DMS53 treated with DMSO at 0.1 percent for 48 hours (cell line): ENCODE results near the gene HOXA13.

Experiments used
- DNase-seq: peaks from one replicate; lab custom pipeline; 2025; ENCODE audit not compliant: unreplicated experiment; lab: John Stamatoyannopoulos, UW

Gene HOXA13

DNA sequence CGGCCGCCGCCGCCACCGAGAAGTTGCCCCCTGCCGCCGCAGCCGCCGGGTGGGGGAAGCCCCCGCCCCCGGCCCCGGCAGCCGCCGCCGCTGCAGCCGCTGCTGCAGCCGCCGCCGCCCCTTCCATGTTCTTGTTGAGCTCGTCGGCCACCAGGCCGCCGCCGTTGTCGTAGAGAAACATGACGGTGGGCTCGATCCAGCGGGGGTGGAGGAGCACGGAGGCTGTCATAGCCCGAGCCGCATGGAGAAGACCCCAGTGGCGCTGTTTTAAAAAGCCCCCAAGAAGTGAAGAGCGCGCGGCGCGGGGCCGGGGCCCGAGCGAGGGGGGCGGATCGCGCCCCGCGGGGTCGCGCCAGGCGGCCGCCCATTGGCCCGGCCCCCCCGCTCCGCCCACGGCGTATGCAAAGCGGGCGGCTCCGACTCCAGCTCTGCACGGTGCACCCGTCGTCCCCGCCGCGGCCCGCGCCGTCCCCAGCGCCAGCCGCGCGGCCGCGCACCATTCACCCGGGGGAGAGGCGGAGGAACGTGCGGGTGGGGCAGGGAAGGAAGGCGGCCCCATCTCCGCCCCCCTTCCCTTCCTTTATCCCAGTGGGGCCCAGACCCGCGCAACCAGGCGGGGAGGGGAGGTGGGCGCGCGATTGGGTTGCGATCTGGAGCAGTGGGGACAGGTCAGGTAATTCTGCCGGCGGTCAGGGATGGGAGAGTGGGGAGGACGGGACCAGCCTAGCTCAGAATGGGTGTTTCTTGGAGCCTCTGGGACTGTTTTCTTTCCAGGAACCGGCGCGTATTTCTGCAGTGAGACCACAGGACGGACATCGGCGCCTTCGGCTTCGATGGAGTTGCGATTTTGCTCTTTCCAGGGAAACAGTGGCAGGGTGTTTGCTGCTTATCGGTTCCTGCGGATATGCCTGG, at the start of gene HOXA13:
TSS of gene HOXA13 (minus strand) at position 243 of the 912 bp plus-strand sequence. CDS start at position 229, 14 bp downstream.
- DNase-seq, result peak; percentile 43

DNA sequence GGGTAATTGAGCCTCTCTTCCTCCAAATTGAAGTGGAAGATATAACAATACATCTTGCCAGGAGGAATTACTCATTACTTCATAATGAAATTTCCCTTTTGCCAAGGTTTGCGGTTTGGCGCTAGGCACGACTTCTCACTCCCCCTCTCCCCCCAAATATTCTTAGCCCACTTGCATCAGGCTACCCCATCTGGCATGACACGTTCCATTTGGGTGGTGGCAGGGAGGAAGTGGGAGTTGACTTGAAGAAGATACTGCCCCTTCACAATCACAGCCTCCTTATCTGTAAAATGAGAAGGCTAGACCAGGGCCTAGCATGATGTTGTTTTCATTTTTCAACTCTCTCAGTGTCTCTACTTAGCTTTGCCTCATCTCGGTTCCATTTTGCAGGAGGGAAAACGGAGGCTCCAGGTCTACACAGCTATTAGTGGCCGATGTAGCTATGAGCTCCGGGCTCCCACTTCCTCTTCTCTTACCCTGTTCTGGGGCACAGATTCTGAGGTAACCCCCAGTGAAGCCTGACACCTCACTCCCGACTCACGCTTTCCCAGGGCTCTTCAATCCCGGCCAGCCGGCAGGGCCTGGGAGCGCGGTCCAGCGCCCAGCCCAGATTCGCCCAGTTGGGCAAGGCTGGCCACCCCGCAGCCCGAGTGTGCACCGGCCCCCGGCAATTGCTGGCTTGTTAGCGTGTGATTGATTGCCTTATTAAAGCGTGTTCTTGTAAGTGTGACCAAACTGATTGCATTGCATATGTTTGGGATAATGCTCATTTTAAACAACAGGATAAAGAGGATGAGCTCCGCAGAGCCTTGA, 49.2 kb upstream of the HOXA13 start:
- no peak for DNase-seq

DNA sequence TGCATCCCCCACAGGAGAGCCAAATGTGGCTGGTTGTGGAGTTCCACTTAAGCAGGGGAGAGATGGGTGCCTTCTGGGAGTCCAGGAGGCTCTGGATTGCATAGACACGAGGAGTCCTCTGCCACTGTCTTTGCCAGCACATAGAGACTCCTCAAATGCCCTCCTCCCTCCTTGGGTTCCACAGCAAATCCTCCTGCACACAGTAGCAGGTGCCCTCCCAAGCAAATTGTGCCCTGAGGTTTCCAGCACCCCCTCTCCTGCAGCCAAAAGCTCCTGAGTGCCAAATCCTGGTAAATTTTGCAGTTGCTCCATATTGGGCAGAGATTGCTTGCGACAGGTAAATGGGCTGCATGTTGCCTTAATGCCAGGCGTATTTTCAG, 48.5 kb upstream of the HOXA13 start:
- no peak for DNase-seq

DNA sequence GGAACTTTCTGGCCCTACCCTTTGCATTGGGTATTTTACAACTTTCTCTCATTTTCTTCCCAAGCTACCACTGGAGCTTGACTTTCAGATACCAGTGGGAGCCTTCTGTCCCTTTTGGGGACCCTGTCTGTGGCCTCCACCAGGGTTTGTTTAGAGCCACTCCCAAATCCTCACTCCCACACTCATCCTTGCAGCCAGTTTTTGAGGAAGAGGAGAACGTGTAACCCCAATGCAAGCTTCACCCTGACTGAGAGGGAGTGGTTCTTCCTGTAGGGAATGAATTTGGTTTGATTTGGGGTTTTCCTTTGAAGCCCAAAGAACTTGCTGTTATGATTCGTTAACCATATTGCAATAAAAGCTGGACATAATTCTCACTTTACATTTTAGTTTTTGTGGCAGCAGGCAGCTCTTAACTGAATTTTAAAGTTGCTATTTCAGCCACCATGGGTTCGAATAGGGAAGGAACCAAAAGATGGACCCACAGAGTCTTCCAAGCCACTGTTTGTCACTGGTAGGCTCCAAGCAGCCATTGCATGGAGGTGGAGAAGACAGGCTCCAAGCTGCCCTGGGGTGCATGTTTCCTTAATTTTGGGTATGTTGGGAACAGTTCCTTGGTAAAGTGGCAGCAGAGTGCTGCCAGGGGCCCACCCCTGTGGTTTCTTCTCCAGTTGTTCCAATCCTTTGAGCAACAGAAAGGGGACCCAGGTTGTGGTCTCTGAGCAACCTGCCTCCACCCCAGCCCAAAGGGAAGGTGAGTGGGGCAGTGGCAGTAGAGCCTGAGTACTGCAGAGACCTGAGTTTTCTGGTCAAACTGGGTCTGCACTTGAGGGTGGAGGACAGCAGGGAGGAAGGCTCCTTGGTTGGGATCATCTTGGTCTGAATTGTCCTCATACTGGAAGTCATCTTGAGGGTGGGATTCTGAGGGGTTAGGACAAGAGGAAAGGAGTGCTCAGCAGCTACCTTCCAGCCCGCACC, 47.8 kb upstream of the HOXA13 start:
- no peak for DNase-seq

DNA sequence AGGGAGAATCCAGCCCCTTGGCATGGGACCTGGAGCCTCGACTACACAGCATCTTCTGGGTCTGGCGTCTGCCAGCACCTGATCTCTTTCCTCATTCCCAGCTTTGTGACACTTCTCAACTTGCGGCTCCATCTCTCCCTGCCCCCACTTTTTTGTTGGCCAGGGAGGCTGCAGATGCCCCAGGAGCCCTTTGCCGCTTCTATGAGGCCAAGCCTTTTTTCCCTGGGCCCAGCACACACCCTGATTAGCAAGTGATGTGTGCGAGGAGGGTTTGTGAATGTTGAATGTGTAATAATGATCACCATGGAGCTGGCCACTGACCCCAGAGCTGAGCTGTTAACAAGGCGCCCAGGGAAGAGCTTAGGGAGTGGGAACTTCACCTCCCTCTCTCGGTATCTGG, 47.1 kb upstream of the HOXA13 start:
- DNase-seq, result no peak

DNA sequence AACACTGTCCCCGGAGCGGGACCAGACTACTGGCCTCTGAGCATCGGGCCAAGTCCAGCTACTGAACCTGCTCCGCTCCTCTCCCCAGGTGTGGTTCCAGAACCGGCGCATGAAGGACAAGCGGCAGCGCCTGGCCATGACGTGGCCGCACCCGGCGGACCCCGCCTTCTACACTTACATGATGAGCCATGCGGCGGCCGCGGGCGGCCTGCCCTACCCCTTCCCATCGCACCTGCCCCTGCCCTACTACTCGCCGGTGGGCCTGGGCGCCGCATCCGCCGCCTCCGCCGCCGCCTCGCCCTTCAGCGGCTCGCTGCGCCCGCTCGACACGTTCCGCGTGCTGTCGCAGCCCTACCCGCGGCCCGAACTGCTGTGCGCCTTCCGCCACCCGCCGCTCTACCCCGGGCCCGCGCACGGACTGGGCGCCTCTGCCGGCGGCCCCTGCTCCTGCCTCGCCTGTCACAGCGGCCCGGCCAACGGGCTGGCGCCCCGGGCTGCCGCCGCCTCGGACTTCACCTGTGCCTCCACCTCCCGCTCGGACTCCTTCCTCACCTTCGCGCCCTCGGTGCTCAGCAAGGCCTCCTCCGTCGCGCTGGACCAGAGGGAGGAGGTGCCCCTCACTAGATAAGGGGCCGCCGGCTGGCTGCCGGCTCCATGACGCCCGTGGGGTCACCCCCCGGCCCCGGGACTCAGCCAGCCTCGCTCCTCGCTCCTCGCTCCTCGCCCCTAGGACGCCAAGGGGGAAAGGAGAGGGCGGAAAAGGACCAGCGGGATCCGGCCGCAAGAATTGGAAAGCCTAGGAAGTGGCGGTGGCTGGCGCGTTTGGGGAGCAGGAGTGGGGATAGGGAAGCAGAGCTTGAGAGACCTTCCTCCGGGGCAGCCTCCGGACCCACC, 46.2 kb upstream of the HOXA13 start:
- peak; percentile 47 for DNase-seq

DNA sequence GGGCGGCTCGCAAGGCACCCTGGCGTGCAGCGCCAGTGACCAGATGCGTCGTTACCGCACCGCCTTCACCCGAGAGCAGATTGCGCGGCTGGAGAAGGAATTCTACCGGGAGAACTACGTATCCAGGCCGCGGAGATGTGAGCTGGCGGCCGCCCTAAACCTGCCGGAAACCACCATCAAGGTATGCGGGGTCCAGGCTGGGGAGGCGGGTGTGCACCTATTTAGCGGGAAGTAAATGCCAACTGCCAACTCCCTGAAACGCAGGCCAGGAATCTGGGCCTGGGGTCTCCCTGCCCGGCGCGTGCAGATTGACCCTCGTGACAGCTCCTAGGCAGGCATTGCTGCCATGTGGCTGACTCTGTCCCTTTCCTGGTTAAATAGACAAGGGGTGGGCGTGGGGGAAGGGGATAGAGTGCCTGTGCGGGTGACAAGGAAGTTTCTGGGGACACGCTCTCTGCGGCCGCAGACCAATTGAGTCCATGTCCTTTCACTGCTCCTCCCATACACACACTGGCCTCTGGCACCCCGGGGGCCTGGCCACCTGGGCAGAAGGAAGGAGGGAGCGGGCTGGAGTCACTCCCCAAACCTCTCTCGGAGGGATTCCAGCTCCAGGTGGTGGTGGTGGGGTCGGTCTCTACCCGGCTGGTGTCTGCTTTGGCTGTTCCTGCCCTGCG, 45.4 kb upstream of the HOXA13 start:
- DNase-seq, result no peak

DNA sequence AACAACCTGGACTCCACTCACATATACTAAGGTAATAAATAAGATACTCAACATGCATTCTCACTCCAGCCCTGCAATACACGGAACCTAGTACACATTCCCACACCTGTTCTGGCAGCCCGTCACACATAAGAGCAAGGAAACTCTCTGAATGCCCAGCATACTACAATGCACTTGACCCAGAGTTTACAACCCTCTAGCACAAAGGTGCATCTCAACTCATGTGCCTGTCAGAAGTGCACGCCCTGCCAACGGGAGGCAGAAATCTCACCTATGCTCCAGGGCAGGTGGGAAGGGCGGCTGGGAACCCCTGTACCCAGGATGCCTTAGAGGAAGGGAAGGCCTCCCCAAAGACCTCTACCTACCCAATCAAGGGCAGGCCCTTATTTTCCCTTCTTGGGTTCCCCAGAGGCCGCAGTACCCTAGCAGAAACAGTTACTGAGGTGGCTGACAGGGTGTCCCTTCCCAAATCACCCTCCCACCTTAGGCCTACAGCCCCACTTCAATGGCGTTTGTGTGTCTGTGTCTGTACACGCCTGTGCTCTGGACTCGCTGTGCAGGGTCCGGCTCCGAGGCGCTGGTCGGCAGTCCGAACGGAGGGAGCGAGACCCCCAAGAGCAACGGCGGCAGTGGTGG, 44.7 kb upstream of the HOXA13 start:
- DNase-seq, result peak; percentile 56

DNA sequence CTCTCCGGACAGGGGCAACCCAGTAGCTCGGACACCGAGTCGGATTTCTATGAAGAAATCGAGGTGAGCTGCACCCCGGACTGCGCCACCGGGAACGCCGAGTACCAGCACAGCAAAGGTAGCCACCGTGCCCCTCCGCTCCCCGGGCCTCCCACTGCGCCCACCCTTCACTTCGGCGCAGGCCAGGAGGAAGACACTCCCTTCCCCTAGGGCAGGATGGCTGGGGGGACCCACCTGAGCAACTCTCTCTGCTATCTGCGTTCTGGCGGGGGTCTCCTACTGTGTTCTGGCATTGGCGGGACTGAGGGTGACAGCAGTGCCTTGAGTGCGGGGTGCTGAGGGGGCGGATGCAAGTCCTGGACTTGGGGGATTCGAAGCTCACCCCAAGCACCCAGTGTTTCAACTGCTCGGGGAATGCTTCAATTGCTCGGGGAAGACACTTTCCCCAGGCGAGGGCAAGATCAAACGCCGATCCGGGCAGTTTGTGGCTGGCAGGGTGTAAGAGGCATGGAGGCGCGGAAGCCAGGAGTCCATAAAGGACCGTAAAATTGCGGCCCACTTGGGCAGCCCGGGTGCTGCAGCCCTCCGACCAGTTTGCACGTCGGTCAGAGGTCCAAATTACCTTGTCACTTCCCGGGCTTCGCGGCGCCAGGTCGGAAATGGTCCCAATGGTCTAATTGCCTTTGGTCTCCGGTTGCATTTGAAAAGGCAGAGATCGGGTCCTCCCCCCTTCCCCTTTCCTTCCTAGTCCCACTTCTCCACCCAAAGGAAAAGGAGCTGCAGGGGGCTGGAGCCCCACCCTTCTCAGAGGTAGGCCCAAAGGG, 43.7 kb upstream of the HOXA13 start:
- DNase-seq, result no peak

DNA sequence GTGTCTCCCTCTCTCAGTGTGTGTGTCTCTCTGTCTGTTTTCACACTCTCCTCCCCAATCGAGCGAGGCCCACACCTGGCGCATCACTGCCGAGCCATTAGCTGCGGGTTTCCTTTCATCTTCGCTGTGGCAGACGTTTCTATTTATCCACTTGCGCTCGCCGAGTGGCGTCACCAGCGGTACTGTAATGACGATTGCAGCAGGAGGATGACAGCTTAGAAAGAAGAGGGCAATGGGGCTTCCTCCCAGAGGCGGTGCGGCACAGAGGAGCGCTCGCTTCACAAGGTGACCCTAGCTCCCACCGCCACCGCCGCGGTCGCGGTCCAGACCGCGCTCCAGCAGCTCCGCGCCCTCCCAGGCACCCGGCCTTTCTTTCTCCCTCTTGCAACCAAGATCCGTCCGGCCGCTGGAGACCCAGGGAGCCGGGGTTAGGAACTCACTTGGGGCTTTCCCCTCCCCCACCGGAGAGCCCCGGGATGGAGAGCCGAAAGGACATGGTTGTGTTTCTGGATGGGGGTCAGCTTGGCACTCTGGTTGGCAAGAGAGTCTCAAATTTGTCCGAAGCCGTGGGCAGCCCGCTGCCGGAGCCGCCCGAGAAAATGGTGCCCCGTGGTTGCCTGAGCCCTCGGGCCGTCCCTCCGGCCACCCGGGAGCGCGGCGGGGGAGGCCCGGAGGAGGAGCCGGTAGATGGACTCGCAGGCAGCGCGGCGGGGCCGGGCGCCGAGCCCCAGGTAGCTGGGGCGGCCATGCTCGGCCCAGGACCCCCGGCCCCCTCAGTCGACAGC, 42.9 kb upstream of the HOXA13 start, which contains the start of gene EVX1:
TSS of gene EVX1 (plus strand) at position 248 of the 785 bp plus-strand sequence. CDS start at position 477, 229 bp downstream.
- peak; percentile 93 for DNase-seq

DNA sequence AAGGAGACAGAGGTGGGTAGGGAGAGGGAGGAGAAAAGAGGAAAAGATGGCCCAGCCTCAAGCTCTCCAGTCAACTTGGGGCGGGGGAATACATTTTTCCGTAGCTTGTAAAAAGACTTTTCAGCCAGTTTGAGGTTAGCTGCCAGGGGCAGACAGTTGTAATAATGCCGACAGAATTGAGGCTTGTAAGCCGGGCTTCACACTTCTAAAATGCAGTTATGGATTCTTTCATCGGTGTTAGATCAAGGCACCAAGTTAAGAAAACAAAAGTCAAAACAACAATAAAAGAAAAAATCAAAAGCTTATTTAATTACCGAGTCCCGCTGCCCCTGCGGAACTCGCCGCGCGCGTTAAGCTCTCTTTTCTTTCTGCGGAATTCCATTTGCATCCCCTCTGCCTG, 42.3 kb upstream of the HOXA13 start:
- DNase-seq, result no peak

DNA sequence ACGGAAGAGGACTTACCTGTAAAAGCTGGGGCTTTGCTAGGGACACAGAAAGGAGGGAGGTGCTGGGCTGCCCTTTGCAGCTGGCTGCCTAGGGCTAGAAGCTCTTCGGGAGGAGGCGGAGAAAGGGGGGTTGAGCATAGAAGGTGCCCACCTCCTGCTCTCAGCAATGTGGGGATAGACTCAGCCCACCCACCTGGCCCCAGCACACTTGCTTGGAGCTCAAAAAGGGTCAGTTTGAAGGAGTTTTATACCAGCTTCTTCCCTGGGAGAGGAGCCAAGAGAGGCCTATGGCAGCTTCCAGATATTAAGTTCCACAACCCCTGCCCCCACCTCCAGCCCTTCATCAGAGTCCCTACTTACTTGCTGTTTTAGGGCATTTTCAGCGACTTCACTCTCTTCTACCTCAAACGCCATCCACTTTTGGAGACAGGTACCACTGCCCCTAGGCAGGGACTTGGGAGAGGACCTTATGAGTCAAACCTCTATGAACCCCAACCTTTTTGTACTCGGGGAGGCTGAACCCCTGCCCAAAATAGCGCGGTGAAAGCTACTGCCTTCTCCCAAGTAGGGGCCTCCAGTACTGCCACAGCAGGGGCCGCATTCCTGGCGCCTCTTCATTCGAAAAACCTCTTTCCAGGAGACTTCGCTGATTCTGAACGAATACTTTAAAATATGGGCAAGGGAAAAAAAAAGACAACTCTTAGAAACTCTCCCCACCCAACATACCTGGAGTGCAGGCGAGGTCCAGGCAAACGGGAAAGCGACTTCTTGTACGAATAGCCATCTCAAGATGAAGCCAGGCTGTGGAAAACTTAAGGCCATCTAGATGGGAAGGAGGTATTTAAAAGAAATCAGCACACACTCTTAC, 41.5 kb upstream of the HOXA13 start:
- DNase-seq, result no peak

DNA sequence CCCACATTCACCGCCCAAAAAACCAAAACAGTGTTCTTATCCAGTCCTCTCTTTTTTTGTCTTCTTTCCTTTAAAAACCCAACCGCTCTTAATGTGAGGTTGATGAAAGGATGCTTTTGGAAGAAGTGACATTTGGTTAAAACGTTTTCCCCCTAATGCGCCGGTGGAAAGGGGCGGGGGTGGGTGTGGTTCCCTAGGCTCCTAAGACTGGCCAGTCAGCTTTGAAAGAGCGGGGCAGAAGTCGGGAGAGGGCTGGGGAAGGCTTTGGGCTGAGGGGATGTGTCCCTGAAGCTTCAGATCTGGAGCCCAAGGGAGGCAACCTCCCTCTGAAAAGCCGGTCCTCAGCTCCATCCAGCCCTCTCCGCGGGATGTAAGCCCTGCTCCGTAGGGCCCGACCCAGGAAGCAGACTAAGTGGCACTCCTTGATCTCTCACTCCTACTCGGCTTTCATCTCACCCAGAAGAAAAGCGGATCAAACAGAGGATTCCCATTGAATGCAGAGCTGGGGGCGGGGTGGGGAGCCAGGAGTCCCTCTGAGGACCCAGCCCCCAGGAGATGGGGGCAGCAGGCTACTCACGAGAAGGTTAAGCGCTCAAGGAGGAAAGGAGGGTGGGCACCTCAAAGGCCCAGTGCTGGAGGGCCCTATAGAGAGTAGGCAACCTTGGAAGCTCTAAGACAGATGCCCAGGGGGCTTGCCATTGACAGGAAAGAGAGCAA, 40.3 kb upstream of the HOXA13 start:
- no peak for DNase-seq

DNA sequence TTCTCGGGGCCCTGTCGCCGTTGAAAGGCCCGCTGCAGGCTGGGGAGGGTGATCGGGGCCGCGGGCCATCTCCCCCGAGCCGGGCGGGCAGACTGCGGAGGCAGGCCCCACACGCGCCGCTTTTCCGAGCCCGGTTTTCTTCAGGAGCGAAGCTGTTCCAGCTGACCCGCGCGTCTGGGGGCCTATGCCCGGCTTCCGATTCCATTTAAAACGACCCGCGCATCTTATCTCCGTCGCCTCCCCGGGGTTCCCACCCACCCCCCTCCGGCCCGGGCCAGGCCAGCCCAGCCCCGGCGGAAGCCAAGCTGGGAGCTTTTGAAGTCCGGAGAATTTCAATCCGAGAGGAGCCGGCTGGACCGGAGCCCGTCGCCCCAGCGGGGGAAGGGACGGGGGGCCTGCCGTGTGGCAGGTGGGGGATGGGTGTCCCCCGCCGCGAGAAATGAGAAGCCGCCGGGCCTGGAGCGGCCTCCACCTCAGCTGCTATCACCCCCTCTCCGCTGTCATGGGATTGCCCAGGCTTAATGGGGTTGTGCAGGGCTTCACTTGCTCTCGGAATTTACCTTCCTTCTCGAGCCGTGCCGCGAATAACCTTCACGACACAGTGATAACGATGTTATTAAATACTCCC, 39.6 kb upstream of the HOXA13 start:
- no peak for DNase-seq

DNA sequence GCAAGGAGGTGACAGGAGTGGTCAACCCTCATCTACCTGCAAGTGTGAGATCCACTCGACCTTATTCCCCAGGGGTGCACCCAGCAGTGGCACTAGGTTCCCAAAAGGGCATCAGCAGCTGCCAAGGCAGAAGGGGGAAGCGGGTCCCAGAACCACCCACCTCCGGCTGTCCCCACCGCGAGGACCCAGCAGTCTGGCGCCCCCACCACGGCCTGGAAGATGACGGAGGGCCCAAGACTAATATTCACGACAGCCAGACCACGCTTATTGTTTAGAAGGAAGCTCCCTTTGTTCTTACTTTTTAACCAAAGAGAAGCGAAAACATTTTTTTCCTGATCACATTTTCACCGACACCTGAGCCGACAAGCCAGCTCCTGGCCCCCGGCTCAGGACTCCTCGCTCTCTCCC, 39.1 kb upstream of the HOXA13 start:
- no peak for DNase-seq
